VCaP (cell line): Measurements from ENCODE around the gene SOX4.

Experiments used
- H3K27ac ChIP-seq: fragments of 450-650 bp; 2 replicates; pipeline ENCODE4 v1.5.1; 2017
- CTCF ChIP-seq: fragments of 450-650 bp; conservative IDR thresholded peaks from 2 replicates; pipeline ENCODE4 v1.5.1; 2017; ENCODE audit warnings: mild to moderate bottlenecking, moderate library complexity

Gene SOX4

GRCh38 chr6:21565431-21565830 is 28.1 kb upstream of the SOX4 start:
- TF ChIP-seq CTCF: no peak
- no peak overlapping the region for H3K27ac ChIP-seq

GRCh38 chr6:21578523-21578922 is 15.0 kb upstream of the SOX4 start:
- H3K27ac ChIP-seq: no peak overlapping the region
- no peak for TF ChIP-seq CTCF

- H3K27ac ChIP-seq: no peak overlapping the region
- TF ChIP-seq CTCF: no peak
Observed at GRCh38 chr6:21582651-21583050, 10.9 kb upstream of the SOX4 start.

- no peak for TF ChIP-seq CTCF
- peak overlapping the region; percentile 99 for H3K27ac ChIP-seq
Observed at GRCh38 chr6:21586300-21586699, 7.3 kb upstream of the SOX4 start.

- no peak for TF ChIP-seq CTCF
- peak overlapping the region; percentile 99 for H3K27ac ChIP-seq
Observed at GRCh38 chr6:21586740-21587178, 6.8 kb upstream of the SOX4 start.

GRCh38 chr6:21587179-21587960 is 6.2 kb upstream of the SOX4 start:
- TF ChIP-seq CTCF: peak; percentile 32
- H3K27ac ChIP-seq: peak overlapping the region; percentile 99

GRCh38 chr6:21587961-21588480 is 5.5 kb upstream of the SOX4 start:
- peak overlapping the region; percentile 99 for H3K27ac ChIP-seq

More at GRCh38 chr6:21587961-21588480, 5.5 kb upstream of the SOX4 start:
- TF ChIP-seq CTCF: no peak
